Ishikawa (cell line): ENCODE results near the gene HOXB9.

Experiments
- CEBPB ChIP-seq: IDR thresholded peaks from 2 replicates; pipeline ENCODE4 v1.6.1; 2012
- CREB1 ChIP-seq: IDR thresholded peaks from 2 replicates; pipeline ENCODE4 v1.6.1; 2012; ENCODE audit warnings: low read depth
- EGR1 ChIP-seq: IDR thresholded peaks from 2 replicates; pipeline ENCODE4 v1.6.1; 2012
- EP300 ChIP-seq: IDR thresholded peaks from 2 replicates; pipeline ENCODE4 v1.6.1; 2012; ENCODE audit warnings: borderline replicate concordance
- FOXM1 ChIP-seq: IDR thresholded peaks from 2 replicates; pipeline ENCODE4 v1.6.1; 2012; ENCODE audit warnings: low read depth, borderline replicate concordance
- NFIC ChIP-seq: IDR thresholded peaks from 2 replicates; pipeline ENCODE4 v1.6.1; 2012
- RAD21 ChIP-seq: IDR thresholded peaks from 2 replicates; pipeline ENCODE4 v1.6.1; 2012; ENCODE audit warnings: low read depth
- TAF1 ChIP-seq: IDR thresholded peaks from 2 replicates; pipeline ENCODE4 v1.6.1; 2012; ENCODE audit warnings: low read depth, mild to moderate bottlenecking
- TCF12 ChIP-seq: IDR thresholded peaks from 2 replicates; pipeline ENCODE4 v1.6.1; 2012; ENCODE audit warnings: low read depth
- TEAD4 ChIP-seq: IDR thresholded peaks from 2 replicates; pipeline ENCODE4 v1.6.1; 2012
- YY1 ChIP-seq: IDR thresholded peaks from 2 replicates; pipeline ENCODE4 v1.6.1; 2012; ENCODE audit warnings: low read depth
- ZBTB7A ChIP-seq: IDR thresholded peaks from 2 replicates; pipeline ENCODE4 v1.6.1; 2012; ENCODE audit warnings: low read depth
- TF ChIP-seq, protein P1 (sequence below): IDR thresholded peaks from 2 replicates; pipeline ENCODE4 v1.6.1; 2012; ENCODE audit warnings: low read depth, mild to moderate bottlenecking
- TF ChIP-seq, protein P2 (sequence below): IDR thresholded peaks from 2 replicates; pipeline ENCODE4 v1.6.1; 2012
- TF ChIP-seq, protein P3 (sequence below): IDR thresholded peaks from 2 replicates; pipeline ENCODE4 v1.6.1; 2012

Gene HOXB9

DNA sequence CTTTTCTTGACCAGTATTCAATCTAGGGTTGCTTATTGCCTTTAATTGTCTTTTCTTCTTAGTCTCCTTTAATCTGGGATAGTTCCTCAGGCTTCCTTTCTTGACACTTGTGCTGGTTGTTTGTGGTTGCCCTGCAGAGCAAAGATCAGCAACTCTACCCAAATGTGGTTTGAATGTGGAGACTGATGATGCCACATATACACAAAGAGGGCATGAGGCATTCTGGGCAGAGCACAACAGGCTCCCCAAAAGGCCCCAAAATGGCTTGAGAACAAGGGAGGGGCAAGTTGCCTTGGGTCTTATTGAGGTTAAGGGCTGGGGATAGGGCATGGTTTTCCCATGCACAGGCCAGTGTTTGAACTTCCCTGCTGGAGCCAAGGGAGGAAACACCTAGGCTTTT lies 29.8 kb upstream of the HOXB9 start:
- TF ChIP-seq ZBTB7A (no peak), FOXM1 (no peak), CREB1 (no peak), YY1 (no peak), TEAD4 (no peak), RAD21 (no peak), NFIC (no peak), EP300 (no peak), EGR1 (no peak), TCF12 (no peak), CEBPB (no peak), TAF1 (no peak)
- TF ChIP-seq, protein P1, sequence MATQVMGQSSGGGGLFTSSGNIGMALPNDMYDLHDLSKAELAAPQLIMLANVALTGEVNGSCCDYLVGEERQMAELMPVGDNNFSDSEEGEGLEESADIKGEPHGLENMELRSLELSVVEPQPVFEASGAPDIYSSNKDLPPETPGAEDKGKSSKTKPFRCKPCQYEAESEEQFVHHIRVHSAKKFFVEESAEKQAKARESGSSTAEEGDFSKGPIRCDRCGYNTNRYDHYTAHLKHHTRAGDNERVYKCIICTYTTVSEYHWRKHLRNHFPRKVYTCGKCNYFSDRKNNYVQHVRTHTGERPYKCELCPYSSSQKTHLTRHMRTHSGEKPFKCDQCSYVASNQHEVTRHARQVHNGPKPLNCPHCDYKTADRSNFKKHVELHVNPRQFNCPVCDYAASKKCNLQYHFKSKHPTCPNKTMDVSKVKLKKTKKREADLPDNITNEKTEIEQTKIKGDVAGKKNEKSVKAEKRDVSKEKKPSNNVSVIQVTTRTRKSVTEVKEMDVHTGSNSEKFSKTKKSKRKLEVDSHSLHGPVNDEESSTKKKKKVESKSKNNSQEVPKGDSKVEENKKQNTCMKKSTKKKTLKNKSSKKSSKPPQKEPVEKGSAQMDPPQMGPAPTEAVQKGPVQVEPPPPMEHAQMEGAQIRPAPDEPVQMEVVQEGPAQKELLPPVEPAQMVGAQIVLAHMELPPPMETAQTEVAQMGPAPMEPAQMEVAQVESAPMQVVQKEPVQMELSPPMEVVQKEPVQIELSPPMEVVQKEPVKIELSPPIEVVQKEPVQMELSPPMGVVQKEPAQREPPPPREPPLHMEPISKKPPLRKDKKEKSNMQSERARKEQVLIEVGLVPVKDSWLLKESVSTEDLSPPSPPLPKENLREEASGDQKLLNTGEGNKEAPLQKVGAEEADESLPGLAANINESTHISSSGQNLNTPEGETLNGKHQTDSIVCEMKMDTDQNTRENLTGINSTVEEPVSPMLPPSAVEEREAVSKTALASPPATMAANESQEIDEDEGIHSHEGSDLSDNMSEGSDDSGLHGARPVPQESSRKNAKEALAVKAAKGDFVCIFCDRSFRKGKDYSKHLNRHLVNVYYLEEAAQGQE: no peak
- TF ChIP-seq, protein P2, sequence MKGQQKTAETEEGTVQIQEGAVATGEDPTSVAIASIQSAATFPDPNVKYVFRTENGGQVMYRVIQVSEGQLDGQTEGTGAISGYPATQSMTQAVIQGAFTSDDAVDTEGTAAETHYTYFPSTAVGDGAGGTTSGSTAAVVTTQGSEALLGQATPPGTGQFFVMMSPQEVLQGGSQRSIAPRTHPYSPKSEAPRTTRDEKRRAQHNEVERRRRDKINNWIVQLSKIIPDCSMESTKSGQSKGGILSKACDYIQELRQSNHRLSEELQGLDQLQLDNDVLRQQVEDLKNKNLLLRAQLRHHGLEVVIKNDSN: no peak
- TF ChIP-seq, protein P3, sequence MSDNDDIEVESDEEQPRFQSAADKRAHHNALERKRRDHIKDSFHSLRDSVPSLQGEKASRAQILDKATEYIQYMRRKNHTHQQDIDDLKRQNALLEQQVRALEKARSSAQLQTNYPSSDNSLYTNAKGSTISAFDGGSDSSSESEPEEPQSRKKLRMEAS: no peak

DNA sequence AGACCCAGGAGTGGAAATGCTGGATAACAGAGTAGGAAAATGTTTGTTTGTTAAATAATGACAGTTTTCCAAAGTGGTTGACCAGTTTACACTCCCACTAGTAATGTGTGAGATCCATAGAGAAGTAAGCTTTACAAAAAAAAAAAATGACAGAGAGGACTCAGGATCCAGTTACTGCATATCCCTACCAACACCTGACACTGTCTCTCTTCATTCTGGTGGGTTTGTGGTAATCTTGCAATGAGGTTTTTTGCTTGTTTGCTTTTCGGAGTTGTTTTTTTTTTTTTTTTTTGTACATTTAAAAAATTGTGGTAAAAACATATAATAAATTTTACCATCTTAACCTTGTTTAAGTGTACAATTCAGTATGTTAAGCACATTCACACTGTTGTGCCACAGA lies 23.6 kb upstream of the HOXB9 start:
- TF ChIP-seq TCF12 (no peak), TAF1 (no peak), RAD21 (no peak), EP300 (no peak), EGR1 (no peak), FOXM1 (no peak), ZBTB7A (no peak), NFIC (no peak), TEAD4 (no peak), YY1 (no peak)
- TF ChIP-seq, protein P2: no peak
- TF ChIP-seq, protein P3: no peak
- TF ChIP-seq, protein P1: no peak

DNA sequence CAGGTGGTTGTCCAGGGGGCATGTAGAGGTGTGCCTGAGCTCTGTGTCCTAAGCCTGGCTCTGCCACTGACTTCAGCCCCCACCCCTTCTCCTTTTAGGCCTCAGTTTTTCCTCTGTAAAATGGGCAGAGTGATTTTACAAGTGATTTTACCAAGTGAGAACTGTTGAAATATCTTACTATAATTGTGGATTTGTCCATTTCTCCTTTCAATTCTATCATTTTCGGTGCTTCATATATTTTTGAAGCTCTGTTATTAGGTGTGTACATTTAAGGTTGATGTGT lies 21.7 kb upstream of the HOXB9 start:
- no peak for TF ChIP-seq YY1
- TF ChIP-seq CREB1: no peak
- TF ChIP-seq, protein P3: no peak

- TF ChIP-seq YY1 (no peak), EGR1 (no peak), RAD21 (no peak), TCF12 (no peak), ZBTB7A (no peak), EP300 (no peak), TEAD4 (no peak), NFIC (no peak), FOXM1 (no peak), CEBPB (no peak), CREB1 (no peak), TAF1 (no peak)
- TF ChIP-seq, protein P2: no peak
- TF ChIP-seq, protein P3: no peak
- TF ChIP-seq, protein P1: no peak
These were observed 21.2 kb upstream of the HOXB9 start for GRCh38 chr17:48647103-48647962.
